ENCODE data around the gene CEP128.
"Not testable (repeated sequence)": the region's sequence is repeated elsewhere in the genome, so short reads cannot be mapped to it uniquely, and the experiment has no call there.

The CEP128 gene

GRCh38 chr14:80953211-80953610, 11.7 kb upstream of the CEP128 start:
- not testable (repeated sequence) for DNase-seq

- DNase-seq = no peak
Observed at GRCh38 chr14:80951491-80951890, 10.0 kb upstream of the CEP128 start.

GRCh38 chr14:80948291-80948690, 6.8 kb upstream of the CEP128 start:
- DNase-seq = no peak

- no peak for DNase-seq
Observed at GRCh38 chr14:80946797-80947196, 5.3 kb upstream of the CEP128 start.

GRCh38 chr14:80946187-80946586, 4.6 kb upstream of the CEP128 start:
- DNase-seq = no peak

- no peak for DNase-seq
Observed at GRCh38 chr14:80944861-80945617, 3.5 kb upstream of the CEP128 start.

- no peak for DNase-seq
Observed at GRCh38 chr14:80942191-80942600, 658 bp upstream of the CEP128 start.

GRCh38 chr14:80940146-80940545, 1.4 kb downstream of the CEP128 start:
- DNase-seq = no peak

- DNase-seq = no peak
Observed at GRCh38 chr14:80933686-80934085, 7.9 kb downstream of the CEP128 start.

GRCh38 chr14:80933282-80933681, 8.3 kb downstream of the CEP128 start:
- DNase-seq = no peak

GRCh38 chr14:80930836-80931389, 10.6 kb downstream of the CEP128 start:
- no peak for DNase-seq

GRCh38 chr14:80930095-80930494, 11.4 kb downstream of the CEP128 start:
- DNase-seq = no peak

GRCh38 chr14:80927083-80927989, 14.2 kb downstream of the CEP128 start:
- DNase-seq = no peak

- no peak for DNase-seq
Observed at GRCh38 chr14:80926397-80927082, 15.0 kb downstream of the CEP128 start.

GRCh38 chr14:80924365-80925103, 17.0 kb downstream of the CEP128 start:
- DNase-seq = no peak

- no peak for DNase-seq
Observed at GRCh38 chr14:80923368-80923767, 18.2 kb downstream of the CEP128 start.

- DNase-seq = no peak
Observed at GRCh38 chr14:80919622-80920021, 21.9 kb downstream of the CEP128 start.

- DNase-seq = not testable (repeated sequence)
Observed at GRCh38 chr14:80912013-80912412, 29.5 kb downstream of the CEP128 start.

GRCh38 chr14:80906946-80907345, 34.6 kb downstream of the CEP128 start:
- no peak for DNase-seq

GRCh38 chr14:80906336-80906735, 35.2 kb downstream of the CEP128 start:
- DNase-seq = no peak

- DNase-seq = no peak
Observed at GRCh38 chr14:80902608-80903007, 38.9 kb downstream of the CEP128 start.

GRCh38 chr14:80901822-80902221, 39.7 kb downstream of the CEP128 start:
- no peak for DNase-seq
